Activated CD8-positive, alpha-beta T cell treated with anti-CD3 and anti-CD28 coated beads, Interleukin-2, amount 10 ng/mL, durations not matched to agents 7 days and 5 days (primary cell): ENCODE data around the gene TMEM242. TPM values are rescaled to one million over a fixed set of nuclear protein-coding genes. Genes with fewer than 3 reads are reported as not detected.

Experiments
- ATAC-seq: fragments of 150-1000 bp; cut with Tn5 transposase; one replicate; pipeline ENCODE4 v1.10.0; 2021; ENCODE audit warnings: moderate library complexity
- CTCF ChIA-PET: fragments of 350-600 bp; sonication (Branson Sonifier 250); formaldehyde crosslinking; loops from one replicate; lab custom pipeline; 2021; ENCODE audit warnings: antibody characterized with exemption; lab: Charles Lee
- POLR2A ChIA-PET: fragments of 350-600 bp; sonication (Branson Sonifier 250); formaldehyde crosslinking; loops from one replicate; lab custom pipeline; 2021; ENCODE audit warnings: antibody characterized with exemption; lab: Charles Lee
- DNase-seq: peaks from one replicate; pipeline ENCODE4 v3.0.0-alpha.2; 2020
- H3K27ac Mint-ChIP-seq: one replicate; pipeline ENCODE4 v1.8.0; 2021; ENCODE audit warnings: mild to moderate bottlenecking, mixed read lengths
- H3K27me3 Mint-ChIP-seq: one replicate; pipeline ENCODE4 v1.8.0; 2021; ENCODE audit warnings: low read depth, mixed read lengths
- H3K36me3 Mint-ChIP-seq: one replicate; pipeline ENCODE4 v1.8.0; 2021; ENCODE audit warnings: low read depth, mixed read lengths
- H3K4me1 Mint-ChIP-seq: one replicate; pipeline ENCODE4 v1.8.0; 2021; ENCODE audit warnings: low read depth, mixed read lengths
- H3K4me3 Mint-ChIP-seq: one replicate; pipeline ENCODE4 v1.8.0; 2021; ENCODE audit warnings: mild to moderate bottlenecking, mixed read lengths
- H3K9me3 Mint-ChIP-seq: one replicate; pipeline ENCODE4 v1.8.0; 2022; ENCODE audit warnings: mixed read lengths; ENCODE audit not compliant: insufficient read depth
- total RNA-seq, 2 experiments: library from RNA; stranded (reverse); gene quantifications; one replicate each; pipeline ENCODE4 v1.2.3, GENCODE V29; 2021

The TMEM242 gene
- total RNA-seq, 2 experiments from 2014 or later: 9.1 to 9.5 TPM

GRCh38 chr6:157304899-157305663, 18.2 kb downstream of the TMEM242 start:
- Mint-ChIP-seq H3K4me1 (peaks cover 13% of the 10 kb centered on the region), H3K9me3 (no peaks in the 10 kb centered on the region), H3K4me3 (no peak overlapping the region), H3K36me3 (no peaks in the 10 kb centered on the region), H3K27ac (no peak overlapping the region), H3K27me3 (no peaks in the 10 kb centered on the region)
- POLR2A ChIA-PET: no interaction called here
- CTCF ChIA-PET: interaction anchor here (1.3 to 1.8 kb wide), 2 partner anchors 10 to 12 kb away, joined by 3 to 4 read pairs; no protein-coding TSS in a partner anchor
- no peak for ATAC-seq
- DNase-seq: no peak

GRCh38 chr6:157302736-157303135, 20.6 kb downstream of the TMEM242 start:
- Mint-ChIP-seq H3K4me3 (no peak overlapping the region), H3K27me3 (no peaks in the 10 kb centered on the region), H3K9me3 (no peaks in the 10 kb centered on the region), H3K4me1 (peaks cover 13% of the 10 kb centered on the region), H3K36me3 (peaks cover 6% of the 10 kb centered on the region), H3K27ac (no peak overlapping the region)
- DNase-seq (no peak), ATAC-seq (no peak)
- ChIA-PET CTCF (interaction anchor here (0.7 to 1.3 kb wide), 2 partner anchors 22 to 67 kb away, joined by 3 to 5 read pairs; no protein-coding TSS in a partner anchor), POLR2A (no interaction called here)

- DNase-seq: no peak
- ChIA-PET POLR2A (no interaction called here), CTCF (no interaction called here)
Observed at GRCh38 chr6:157300436-157300835, 22.9 kb downstream of the TMEM242 start.

GRCh38 chr6:157300006-157300405, 23.3 kb downstream of the TMEM242 start:
- H3K27ac Mint-ChIP-seq: no peak overlapping the region
- no peak for DNase-seq
- H3K9me3 Mint-ChIP-seq: no peaks in the 10 kb centered on the region
- no peaks in the 10 kb centered on the region for H3K27me3 Mint-ChIP-seq
- H3K4me3 Mint-ChIP-seq: no peak overlapping the region
- ChIA-PET CTCF (interaction anchor here (1.7 kb wide), 1 partner anchor 11 kb away, joined by 4 read pairs; no protein-coding TSS in a partner anchor), POLR2A (no interaction called here)
- H3K36me3 Mint-ChIP-seq: peaks cover 6% of the 10 kb centered on the region
- H3K4me1 Mint-ChIP-seq: peaks cover 13% of the 10 kb centered on the region
- ATAC-seq: no peak

More at GRCh38 chr6:157300436-157300835, 22.9 kb downstream of the TMEM242 start:
- no peak for ATAC-seq
- no peak overlapping the region for H3K27ac Mint-ChIP-seq
- H3K9me3 Mint-ChIP-seq: no peaks in the 10 kb centered on the region
- H3K27me3 Mint-ChIP-seq: no peaks in the 10 kb centered on the region
- peaks cover 6% of the 10 kb centered on the region for H3K36me3 Mint-ChIP-seq
- peaks cover 13% of the 10 kb centered on the region for H3K4me1 Mint-ChIP-seq
- no peak overlapping the region for H3K4me3 Mint-ChIP-seq

- POLR2A ChIA-PET: no interaction called here
- Mint-ChIP-seq H3K4me3 (no peak overlapping the region), H3K36me3 (peaks cover 6% of the 10 kb centered on the region), H3K27ac (no peak overlapping the region), H3K27me3 (no peaks in the 10 kb centered on the region), H3K4me1 (peaks cover 11% of the 10 kb centered on the region), H3K9me3 (no peaks in the 10 kb centered on the region)
- no peak for ATAC-seq
- DNase-seq: no peak
- CTCF ChIA-PET: interaction anchor here (1.7 kb wide), 1 partner anchor 9 kb away, joined by 4 read pairs; no protein-coding TSS in a partner anchor
Observed at GRCh38 chr6:157298216-157298724, 25.0 kb downstream of the TMEM242 start.

- ChIA-PET POLR2A (no interaction called here), CTCF (interaction anchor here (1.0 kb wide), 2 partner anchors 11 to 28 kb away, joined by 3 to 4 read pairs; partner anchors contain the start of gene TMEM242)
- Mint-ChIP-seq H3K36me3 (peaks cover 13% of the 10 kb centered on the region), H3K27me3 (no peaks in the 10 kb centered on the region), H3K4me3 (no peak overlapping the region), H3K4me1 (peaks cover 12% of the 10 kb centered on the region), H3K27ac (no peak overlapping the region), H3K9me3 (no peaks in the 10 kb centered on the region)
- ATAC-seq (no peak), DNase-seq (no peak)
Observed at GRCh38 chr6:157294654-157295053, 28.7 kb downstream of the TMEM242 start.

DNA sequence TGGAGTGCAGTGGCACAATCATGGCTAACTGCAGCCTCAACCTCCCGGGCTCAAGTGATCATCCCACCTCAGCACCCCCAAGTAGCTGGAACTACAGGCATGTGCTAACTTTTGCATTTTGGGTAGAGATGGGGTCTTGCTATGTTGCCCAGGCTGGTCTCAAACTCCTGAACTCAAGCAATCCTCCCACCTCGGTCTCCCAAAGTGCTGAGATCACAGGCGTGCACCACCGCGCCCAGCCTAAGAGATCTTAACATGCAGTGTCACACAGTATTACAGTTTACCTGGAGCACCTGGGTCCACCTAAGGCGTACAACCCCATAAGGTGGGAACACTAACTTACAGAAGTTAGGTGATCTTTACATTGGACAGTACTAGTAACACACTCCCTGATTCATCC, 29.5 kb downstream of the TMEM242 start:
- ChIA-PET CTCF (interaction anchor here (1.4 kb wide), 1 partner anchor 12 kb away, joined by 3 read pairs; no protein-coding TSS in a partner anchor), POLR2A (no interaction called here)
- Mint-ChIP-seq H3K4me3 (no peak overlapping the region), H3K27me3 (no peaks in the 10 kb centered on the region), H3K36me3 (peaks cover 11% of the 10 kb centered on the region), H3K27ac (no peak overlapping the region), H3K9me3 (no peaks in the 10 kb centered on the region), H3K4me1 (peaks cover 12% of the 10 kb centered on the region)
- ATAC-seq (no peak), DNase-seq (no peak)

GRCh38 chr6:157292202-157292601, 31.1 kb downstream of the TMEM242 start:
- peak; percentile 58 for ATAC-seq
- H3K27me3 Mint-ChIP-seq: no peaks in the 10 kb centered on the region

DNA sequence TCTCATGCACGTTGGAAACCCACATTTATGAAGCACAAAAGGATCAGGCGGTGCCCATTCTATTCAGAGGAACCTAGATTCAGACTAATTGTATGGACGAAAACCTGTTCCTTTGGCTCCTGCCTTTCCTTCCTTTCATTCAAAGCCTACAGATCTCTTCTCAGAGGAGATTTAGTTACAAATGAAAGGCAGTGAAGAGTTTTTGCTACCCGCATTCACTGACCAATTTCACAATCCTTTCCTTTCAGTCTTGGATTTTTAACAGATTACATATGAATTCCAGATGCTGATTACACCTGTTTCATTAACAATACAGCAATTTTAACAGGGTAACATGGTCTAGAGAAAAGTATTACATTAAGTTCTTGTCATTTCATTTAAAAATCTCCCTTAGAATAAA, 32.0 kb downstream of the TMEM242 start:
- Mint-ChIP-seq H3K9me3 (no peaks in the 10 kb centered on the region), H3K36me3 (peaks cover 11% of the 10 kb centered on the region), H3K27ac (no peak overlapping the region), H3K4me3 (no peak overlapping the region), H3K27me3 (no peaks in the 10 kb centered on the region), H3K4me1 (peaks cover 12% of the 10 kb centered on the region)
- CTCF ChIA-PET: no interaction called here
- POLR2A ChIA-PET: no interaction called here
- DNase-seq (no peak), ATAC-seq (no peak)

More at GRCh38 chr6:157292202-157292601, 31.1 kb downstream of the TMEM242 start:
- Mint-ChIP-seq H3K27ac (no peak overlapping the region), H3K36me3 (peaks cover 11% of the 10 kb centered on the region), H3K4me3 (no peak overlapping the region), H3K9me3 (no peaks in the 10 kb centered on the region), H3K4me1 (peaks cover 12% of the 10 kb centered on the region)
- ChIA-PET POLR2A (no interaction called here), CTCF (no interaction called here)
- DNase-seq: peak; percentile 35

DNA sequence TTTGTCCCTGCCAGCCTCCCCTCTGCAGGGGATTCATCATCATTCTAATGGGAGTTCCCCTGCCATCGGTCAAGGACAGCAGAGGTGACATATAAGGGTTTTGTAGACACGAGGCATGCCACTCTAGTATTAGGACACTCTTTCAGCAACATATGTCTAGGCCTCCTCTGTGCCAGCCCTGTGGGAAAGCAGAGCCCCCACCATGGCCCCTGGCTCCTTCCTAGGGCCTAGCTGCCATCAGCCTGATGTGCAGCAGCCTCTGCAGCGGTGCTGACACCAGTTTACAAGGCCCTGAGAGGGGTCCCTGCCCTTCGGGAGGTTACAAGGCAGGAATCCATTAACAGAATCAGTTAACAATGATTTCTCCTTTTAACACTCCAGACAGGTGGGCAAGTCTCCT, 32.5 kb downstream of the TMEM242 start:
- Mint-ChIP-seq H3K27ac (no peak overlapping the region), H3K36me3 (peaks cover 11% of the 10 kb centered on the region), H3K9me3 (no peaks in the 10 kb centered on the region), H3K27me3 (no peaks in the 10 kb centered on the region), H3K4me1 (peaks cover 12% of the 10 kb centered on the region), H3K4me3 (no peak overlapping the region)
- DNase-seq (no peak), ATAC-seq (no peak)
- POLR2A ChIA-PET: no interaction called here
- CTCF ChIA-PET: no interaction called here

DNA sequence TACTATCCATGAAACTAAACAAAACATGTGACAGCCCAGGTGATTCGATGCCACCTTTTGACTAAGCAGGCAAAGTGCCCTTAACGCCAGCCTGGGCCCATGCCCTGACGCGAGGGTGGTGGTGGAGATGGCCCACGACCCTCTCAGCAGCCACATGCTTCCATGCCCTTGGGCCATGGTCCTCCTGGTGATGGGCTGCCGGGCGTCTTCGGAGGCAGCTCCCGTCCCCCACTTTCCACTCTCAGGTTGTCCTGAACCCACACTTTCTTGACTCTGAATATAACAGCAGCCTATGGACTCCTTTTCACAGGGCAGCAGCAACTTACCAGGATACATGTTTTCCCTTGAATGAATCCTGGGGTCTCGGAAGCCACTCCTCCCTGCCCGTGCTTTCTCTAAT, 33.6 kb downstream of the TMEM242 start:
- H3K4me1 Mint-ChIP-seq: peaks cover 12% of the 10 kb centered on the region
- H3K27me3 Mint-ChIP-seq: no peaks in the 10 kb centered on the region
- H3K4me3 Mint-ChIP-seq: no peak overlapping the region
- ChIA-PET POLR2A (no interaction called here), CTCF (interaction anchor here (0.8 to 0.9 kb wide), 2 partner anchors 9 to 15 kb away, joined by 4 read pairs; no protein-coding TSS in a partner anchor)
- DNase-seq (no peak), ATAC-seq (no peak)
- H3K27ac Mint-ChIP-seq: no peak overlapping the region
- no peaks in the 10 kb centered on the region for H3K9me3 Mint-ChIP-seq
- H3K36me3 Mint-ChIP-seq: peaks cover 11% of the 10 kb centered on the region

GRCh38 chr6:157288575-157288974, 34.7 kb downstream of the TMEM242 start:
- POLR2A ChIA-PET: no interaction called here
- Mint-ChIP-seq H3K9me3 (no peaks in the 10 kb centered on the region), H3K4me1 (peaks cover 12% of the 10 kb centered on the region), H3K4me3 (no peak overlapping the region), H3K27ac (no peak overlapping the region), H3K36me3 (peaks cover 11% of the 10 kb centered on the region), H3K27me3 (no peaks in the 10 kb centered on the region)
- ATAC-seq: no peak
- no peak for DNase-seq
- CTCF ChIA-PET: interaction anchor here (1.1 to 1.2 kb wide), 2 partner anchors 11 to 14 kb away, joined by 3 to 5 read pairs; no protein-coding TSS in a partner anchor
